Activated CD4-positive, alpha-beta T cell treated with anti-CD3 and anti-CD28 coated beads for 4 hours (primary cell): ENCODE data around the gene GALNT14.
A peak's percentile ranks its signal among the peaks of the same experiment; 100 is the strongest.

Experiments used
- DNase-seq, 2 donors: peaks; one replicate each; pipeline ENCODE4 v3.0.0-alpha.2; 2020

Gene GALNT14

GRCh38 chr2:30880516-30880915, 257.7 kb downstream of the GALNT14 start:
- no peak for DNase-seq

- no peak for DNase-seq
Measured at GRCh38 chr2:30877833-30878232, 260.4 kb downstream of the GALNT14 start.

- DNase-seq: no peak
Measured at GRCh38 chr2:30872797-30873196, 265.4 kb downstream of the GALNT14 start.

GRCh38 chr2:30871980-30872789, 266.1 kb downstream of the GALNT14 start:
- no peak for DNase-seq

GRCh38 chr2:30871440-30871839, 266.8 kb downstream of the GALNT14 start:
- no peak for DNase-seq

- DNase-seq: no peak
Measured at GRCh38 chr2:30869988-30870387, 268.3 kb downstream of the GALNT14 start.

GRCh38 chr2:30867385-30867784, 270.9 kb downstream of the GALNT14 start:
- DNase-seq: no peak

GRCh38 chr2:30866974-30867373, 271.3 kb downstream of the GALNT14 start:
- no peak for DNase-seq

- DNase-seq: no peak
Measured at GRCh38 chr2:30865892-30866681, 272.2 kb downstream of the GALNT14 start.

- no peak for DNase-seq
Measured at GRCh38 chr2:30865243-30865642, 273.0 kb downstream of the GALNT14 start.

GRCh38 chr2:30862054-30862651, 276.1 kb downstream of the GALNT14 start:
- peak; percentile 24 to 39 for DNase-seq

GRCh38 chr2:30860726-30861125, 277.5 kb downstream of the GALNT14 start:
- DNase-seq: no peak
